Umbilical cord (tissue), 2 donors: Measurements from ENCODE around the gene FBXO3. TPM values are rescaled to one million over a fixed set of nuclear protein-coding genes. Genes with fewer than 3 reads are reported as not detected.
"Not testable (repeated sequence)": the region's sequence is repeated elsewhere in the genome, so short reads cannot be mapped to it uniquely, and the experiment has no call there.

ENCODE experiments used
- DNase-seq: peaks from one replicate; pipeline ENCODE4 v3.0.0-alpha.2; 2015; ENCODE audit warnings: low spot score
- total RNA-seq: library from RNA; depleted of rRNA; stranded (reverse); fragments of >200 nt; gene quantifications from one replicate; pipeline ENCODE4 v1.2.3, GENCODE V29; 2014; ENCODE audit warnings: low replicate concordance; ENCODE audit not compliant: insufficient read depth

The FBXO3 gene
- total RNA-seq, 1 donor from 2014 or later: 61.6 TPM

DNA sequence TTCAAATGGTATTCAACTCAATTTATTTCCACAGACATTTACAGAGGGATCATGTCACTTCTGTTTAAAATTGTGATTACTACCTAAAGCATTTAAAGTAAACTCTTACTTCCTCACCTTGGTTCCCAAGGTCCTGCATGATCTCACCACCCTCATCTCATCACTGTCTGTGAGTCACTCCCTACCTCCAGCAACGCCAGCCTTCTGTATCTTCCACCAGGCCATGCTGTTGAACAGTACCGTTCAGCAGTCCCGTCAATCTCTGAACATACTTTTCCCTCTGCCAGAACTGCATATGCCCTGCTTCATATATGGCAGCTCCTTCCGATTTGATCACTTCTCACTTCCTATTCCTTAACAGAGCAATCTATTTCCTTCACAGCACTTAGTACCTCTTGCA, 2.0 kb downstream of the FBXO3 start:
- peak; percentile 2 for DNase-seq

DNA sequence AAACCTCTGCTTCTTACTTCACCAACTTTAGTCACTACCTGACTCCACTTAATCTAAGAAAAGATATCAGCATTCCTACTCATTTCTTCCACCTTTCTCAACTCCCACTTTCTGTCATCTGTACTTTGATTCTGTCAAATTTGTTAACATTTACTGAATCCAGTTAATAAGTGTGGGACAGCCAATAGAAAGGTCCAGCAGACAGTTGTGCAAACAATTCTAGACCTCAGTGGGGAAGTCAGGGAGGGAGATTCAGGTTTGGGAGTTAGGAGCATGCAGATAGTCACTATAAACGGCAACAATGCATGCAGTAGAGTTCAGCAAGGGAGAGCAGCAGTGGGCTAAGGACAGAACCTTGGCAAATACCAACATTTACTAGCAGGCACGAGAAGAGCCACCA, 4.1 kb downstream of the FBXO3 start:
- no peak for DNase-seq

DNA sequence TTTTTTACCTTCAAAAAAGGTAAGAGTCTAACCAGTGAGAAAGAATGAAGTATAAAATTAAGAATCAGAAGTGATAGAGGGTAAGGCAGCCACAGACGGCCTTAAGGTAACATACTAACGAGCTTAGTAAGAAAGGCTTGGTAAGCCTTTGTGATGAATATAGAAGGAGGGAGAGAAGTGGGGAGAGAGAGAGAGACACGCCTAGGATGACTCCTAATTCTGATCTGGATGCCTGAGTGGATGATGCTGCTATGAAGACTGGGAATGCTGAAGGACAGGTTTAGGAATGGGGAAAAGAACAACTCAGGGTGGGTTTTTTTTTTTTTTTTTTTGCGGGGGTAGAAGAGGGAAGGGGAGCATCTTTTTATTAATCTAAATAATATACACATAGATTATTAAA, 4.8 kb downstream of the FBXO3 start:
- no peak for DNase-seq

- DNase-seq: no peak
Measured at GRCh38 chr11:33767624-33768023, 6.7 kb downstream of the FBXO3 start.

GRCh38 chr11:33766085-33766484, 8.2 kb downstream of the FBXO3 start:
- no peak for DNase-seq

- DNase-seq: no peak
Measured at GRCh38 chr11:33761471-33761870, 12.8 kb downstream of the FBXO3 start.

DNA sequence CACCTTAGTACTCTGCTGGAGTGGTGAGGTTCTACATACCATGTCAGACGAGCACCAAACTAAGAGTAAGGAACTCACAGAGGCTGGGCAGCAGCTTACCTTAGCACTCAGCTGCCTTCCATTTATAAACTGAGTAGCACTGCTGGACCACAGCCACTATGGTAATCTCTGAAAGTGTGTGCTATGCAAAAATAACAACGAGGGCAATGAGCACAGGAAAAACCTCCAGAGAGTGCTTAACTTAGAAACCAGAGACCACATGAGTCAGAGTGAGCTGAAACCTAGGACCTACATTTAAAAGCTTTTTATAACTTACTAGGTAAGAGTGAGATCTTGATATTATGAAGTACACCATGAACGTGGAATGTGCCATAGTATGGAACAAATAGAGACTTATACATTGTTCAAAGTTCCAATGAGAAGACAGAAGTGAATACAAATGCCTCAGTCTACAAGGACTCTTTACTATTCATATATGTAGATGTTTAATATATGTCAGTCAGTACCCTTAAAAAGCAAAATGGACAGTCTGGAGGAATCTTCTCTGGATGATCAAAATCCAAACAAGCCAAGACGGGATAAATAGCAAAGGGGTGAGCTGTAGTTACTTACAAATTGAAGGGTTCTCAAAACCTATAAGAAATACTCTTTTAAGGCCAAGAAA, 20.9 kb downstream of the FBXO3 start:
- DNase-seq: peak; percentile 22

DNA sequence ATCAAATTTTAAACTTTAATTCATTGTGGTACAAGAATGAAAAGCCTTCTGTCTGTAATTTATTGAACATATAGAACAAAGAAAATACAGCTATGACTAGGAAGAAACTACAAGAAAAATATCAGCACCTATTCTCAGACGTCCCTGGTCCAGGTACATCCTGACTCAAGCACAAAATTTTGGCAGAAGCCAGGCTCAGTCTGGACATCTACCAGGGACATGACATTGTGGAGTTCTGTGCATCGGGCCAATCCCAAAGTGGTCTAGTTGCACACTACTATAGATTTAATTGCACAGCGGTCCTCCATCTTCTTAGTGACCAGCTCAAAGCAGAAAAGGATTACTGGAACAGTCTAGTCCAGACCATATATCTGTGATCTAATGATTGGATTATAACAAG, 22.4 kb downstream of the FBXO3 start:
- no peak for DNase-seq

DNA sequence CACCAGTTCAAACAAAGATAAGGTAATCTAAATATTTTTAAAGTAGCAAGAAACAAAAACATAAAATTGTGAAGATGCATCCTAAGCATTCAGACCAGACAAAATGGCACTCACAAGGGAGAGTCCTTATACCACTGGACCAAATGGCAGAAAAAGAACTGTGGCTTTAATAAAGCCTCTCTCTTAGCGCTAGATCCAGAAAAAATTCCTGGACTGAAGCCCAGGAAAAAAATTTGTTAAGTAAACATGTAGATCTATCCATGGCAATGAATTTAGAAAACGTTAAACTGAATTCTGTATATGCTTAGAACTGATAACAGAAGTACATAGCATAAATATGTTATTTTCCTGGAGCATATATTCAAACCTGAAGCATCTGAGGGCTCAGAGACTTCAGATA, 26.3 kb downstream of the FBXO3 start:
- peak; percentile 79 for DNase-seq

DNA sequence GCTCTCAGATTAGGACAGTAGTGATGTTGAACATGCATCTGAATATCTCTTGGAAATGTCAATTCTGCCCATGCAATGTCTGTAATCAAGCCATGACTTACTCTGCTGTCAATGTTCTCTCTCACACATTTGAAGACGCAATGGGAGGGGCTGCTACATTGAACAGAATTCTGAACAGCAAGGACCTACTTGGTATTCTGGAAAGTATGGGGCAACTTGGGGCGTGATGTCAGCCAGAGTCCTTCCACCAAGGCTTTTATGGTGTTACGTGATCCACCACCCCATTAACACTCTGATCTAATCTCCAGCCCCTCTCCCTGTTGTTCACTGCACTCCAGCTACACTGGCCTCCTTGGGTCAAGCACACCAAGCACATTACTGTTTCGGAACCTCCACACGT, 31.0 kb downstream of the FBXO3 start:
- DNase-seq: no peak

DNA sequence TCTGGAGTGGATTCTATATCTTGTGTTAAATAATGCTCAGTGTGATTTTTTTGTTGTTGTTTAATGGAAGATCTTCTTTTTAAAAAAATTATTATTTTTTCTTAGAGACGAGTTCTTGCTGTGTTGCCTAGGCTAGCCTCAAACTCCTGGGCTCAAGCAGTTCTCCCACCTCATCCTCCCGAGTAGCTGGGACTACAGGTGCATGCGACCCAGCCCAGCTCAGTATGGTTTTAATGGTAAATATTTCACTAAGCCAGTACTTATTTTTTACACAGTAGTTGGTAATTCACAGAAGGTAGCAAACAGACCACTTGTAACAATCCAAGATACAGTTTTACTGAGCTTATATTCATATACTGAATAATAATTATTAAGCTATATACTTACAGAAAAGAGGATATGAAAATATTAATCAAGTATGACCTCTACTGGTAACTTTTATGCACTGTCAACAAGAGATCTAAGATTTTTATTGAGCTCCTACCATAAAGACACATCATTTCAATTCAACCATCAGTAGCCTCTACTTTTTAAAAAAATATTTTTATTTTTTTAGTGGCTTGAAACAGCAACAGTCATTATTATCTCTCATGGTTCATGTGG, 32.0 kb downstream of the FBXO3 start:
- peak; percentile 30 for DNase-seq

DNA sequence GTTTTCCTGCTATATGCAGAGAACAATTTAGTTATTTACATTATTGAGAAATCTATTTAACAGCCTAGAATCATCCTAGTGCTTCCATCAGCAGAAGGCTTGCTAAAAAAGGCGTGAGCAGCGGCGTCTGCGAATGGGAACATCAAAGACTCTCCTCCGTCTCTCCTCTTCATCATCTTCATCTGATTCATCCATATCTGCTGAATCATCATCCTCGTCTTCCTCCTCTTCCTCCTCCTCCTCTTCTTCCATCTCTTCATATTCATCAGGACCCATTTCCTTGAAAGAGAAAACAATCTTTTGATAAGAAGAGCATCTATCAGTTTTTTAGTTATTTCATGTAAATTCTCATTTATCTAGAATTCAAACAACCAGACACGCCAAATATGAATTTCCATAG, 32.5 kb downstream of the FBXO3 start:
- DNase-seq: no peak

DNA sequence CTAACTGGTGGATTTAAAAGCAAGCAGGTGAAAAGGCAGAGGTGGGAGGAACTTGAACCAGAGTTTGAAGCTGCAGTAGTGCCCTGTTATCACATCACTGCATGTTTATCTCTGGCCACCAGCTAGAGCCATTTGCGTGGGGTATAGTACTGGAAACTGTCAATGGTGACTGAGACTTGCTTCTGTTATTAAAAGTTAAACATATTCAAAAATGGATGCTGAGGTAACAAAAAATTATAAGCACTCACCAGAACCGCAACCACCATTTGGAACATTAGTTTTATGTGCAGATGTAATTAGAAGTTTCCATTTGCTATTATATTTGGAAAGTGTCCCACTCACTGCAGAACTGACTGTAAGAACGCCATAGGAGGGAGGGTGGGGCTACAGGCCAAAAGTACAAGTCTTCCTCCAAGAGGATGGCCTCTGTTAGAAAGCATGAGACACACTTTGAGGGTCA, 36.9 kb downstream of the FBXO3 start:
- DNase-seq: no peak

DNA sequence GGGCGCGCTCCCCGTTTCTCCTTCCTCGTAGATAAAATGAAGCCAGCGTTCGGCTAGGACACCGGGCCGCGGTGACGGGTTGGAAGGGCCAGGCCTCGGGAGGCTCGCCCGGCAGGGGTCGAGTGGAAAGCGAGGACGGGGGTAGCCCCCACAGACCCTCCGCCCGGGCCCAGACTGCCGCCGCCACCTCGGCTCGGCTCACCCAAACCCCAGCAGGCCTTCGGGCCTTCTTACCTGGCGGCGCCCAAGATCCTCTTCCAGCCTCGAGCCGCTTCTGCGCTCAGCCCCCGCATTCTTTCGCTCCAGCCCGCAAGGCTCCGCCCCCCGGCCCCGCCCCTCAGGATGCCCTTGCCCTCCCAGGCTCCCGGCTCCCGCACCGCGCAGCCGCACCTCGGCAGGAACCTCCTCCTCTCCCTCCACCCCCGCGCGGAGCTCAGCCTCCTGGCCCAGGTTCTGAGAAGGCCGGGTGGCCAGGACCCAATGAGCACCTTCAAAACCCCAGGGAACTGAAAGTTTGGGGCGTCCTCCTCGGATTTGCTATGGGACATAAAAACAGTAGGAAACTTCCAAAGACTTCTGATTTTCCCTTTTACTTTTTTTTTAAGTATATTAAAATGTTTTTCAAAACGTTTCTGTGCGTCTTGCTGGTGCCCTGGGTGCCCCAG, 38.0 kb downstream of the FBXO3 start, which contains the start of gene CD59:
Gene CD59 (minus strand): TSS at position 276 of the 665 bp plus-strand sequence. CDS start 13,978 bp downstream, outside the sequence.
- DNase-seq: peak; percentile 95

GRCh38 chr11:33735271-33736147, 38.8 kb downstream of the FBXO3 start:
- peak; percentile 40 for DNase-seq

DNA sequence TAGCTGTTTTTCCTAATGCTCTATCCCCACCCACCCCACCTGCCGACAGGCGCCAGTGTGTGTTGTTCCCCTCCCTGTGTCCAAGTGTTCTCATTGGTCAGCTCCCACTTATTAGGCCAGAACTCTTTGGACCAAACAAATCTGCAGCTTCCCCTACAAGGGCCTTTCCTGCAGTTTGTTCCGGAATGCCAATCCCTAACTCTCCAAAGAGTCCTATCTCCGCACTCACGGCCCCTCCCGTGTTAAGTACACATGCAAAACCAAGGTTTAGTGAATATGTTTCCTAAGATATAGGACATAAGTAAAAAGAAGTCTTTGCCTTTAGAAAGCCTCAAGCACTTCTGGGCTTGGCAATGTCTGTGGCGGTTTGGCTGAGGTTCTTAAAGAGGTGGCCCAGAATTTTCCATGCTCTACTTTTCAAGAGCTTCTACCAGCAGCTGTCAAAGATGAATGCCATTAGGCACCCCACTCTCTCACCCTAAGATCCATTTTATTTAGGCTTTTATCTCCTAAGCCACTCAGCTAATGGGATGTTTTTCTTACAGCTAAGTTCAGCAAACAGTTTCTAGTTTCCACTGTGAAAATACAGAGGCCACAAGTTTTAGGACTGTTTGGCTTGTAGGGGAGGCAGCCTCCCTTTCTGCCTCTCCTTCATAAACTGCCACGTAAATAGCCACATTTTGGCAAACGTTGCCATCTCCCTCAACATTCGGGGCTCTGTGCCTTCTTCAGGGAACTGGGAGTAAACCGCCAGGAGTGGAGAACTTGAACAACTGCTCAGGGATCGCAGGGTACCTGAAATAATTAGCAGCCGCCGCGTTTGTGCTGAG, 39.7 kb downstream of the FBXO3 start:
- peak; percentile 13 for DNase-seq

GRCh38 chr11:33733980-33734379, 40.3 kb downstream of the FBXO3 start:
- DNase-seq: no peak

DNA sequence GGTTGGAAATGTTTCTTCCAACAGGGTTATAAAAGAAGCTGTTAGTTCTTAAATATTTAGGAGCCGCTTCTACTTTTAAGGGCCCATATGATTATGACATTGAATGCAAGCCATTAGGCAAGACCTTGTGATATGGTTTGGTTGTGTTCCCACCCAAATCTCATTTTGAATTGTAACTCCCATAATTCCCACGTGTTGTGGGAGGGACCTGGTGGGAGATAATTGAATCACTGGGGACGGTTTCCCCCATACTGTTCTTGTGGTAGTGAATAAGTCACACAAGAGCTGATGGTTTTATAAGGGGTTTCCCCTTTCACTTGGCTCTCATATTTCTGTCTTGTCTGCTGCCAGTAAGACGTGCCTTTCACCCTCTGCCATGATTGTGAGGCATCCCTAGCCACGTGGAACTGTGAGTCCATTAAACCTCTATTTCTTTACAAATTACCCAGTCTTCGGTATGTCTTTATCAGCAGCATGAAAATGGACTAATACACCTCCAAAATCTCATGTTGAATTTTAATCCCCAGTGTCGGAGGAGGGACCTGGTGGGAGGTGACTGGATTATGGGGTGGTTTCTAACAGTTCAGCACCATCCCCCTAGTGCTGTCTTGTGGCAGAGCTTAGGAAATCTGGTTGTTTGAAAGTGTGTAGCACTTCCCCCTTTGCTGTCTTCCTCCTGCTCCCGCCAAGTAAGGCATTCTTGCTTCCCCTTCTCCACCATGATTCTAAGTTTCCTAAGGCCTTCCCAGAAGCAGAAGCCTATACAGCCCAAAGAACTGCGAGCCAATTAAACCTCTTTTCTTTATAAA, 42.4 kb downstream of the FBXO3 start:
- DNase-seq: no peak

GRCh38 chr11:33730716-33731115, 43.6 kb downstream of the FBXO3 start:
- DNase-seq: no peak

DNA sequence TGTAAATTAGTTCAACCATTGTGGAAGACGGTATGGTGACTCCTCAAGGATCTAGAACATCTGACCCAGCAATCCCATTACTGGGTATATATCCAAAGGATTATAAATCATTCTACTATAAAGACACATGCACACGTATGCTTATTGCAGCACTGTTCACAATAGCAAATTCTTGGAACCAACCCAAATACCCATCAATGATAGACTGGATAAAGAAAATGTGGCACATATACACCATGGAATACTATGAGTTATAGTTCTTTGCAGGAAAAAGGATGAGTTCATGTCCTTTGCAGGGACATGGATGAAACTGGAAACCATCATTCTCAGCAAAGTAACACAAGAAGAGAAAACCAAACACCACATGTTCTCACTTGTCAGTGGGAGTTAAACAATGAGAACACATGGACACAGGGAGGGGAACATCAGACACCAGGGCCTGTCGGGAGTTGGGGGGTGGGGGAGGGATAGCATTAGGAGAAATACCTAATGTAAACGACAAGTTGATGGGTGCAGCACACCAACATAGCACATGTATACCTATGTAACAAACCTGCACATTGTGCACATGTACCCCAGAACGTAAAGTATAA, 45.2 kb downstream of the FBXO3 start:
- DNase-seq: not testable (repeated sequence)
